HG03039 (cell line): ENCODE results near the gene OR4C11.

Source experiments
- ATAC-seq: cut with Tn5 transposase; IDR thresholded peaks from one replicate; pipeline ENCODE4 v1.9.1; 2021; ENCODE audit warnings: mild to moderate bottlenecking, moderate library complexity; ENCODE audit not compliant: unreplicated experiment

OR4C11 gene, protein sequence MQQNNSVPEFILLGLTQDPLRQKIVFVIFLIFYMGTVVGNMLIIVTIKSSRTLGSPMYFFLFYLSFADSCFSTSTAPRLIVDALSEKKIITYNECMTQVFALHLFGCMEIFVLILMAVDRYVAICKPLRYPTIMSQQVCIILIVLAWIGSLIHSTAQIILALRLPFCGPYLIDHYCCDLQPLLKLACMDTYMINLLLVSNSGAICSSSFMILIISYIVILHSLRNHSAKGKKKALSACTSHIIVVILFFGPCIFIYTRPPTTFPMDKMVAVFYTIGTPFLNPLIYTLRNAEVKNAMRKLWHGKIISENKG

DNA sequence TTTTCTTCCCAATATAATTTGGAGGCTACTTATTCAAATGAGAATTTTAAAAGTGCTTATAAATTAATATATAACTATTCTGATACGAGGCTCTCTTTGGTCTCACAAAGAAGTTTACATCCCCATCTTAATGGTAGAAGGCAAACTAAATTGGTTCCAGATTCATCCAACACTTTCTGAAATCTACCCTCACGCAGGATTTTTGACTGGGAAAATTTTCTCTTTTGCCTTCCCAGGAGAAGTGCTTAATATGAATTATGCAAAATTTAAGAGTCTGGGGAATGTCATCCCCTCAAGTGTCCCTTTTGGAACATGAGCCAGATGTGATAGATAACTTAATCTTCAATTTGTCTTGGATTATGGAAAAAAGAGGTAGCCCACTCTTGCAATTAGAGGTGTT is at the start of gene OR4C11:
OR4C11 (minus strand) TSS at position 101 of the 400 bp plus-strand sequence. CDS start 3,272 bp downstream, outside the sequence.
- ATAC-seq = no peak

DNA sequence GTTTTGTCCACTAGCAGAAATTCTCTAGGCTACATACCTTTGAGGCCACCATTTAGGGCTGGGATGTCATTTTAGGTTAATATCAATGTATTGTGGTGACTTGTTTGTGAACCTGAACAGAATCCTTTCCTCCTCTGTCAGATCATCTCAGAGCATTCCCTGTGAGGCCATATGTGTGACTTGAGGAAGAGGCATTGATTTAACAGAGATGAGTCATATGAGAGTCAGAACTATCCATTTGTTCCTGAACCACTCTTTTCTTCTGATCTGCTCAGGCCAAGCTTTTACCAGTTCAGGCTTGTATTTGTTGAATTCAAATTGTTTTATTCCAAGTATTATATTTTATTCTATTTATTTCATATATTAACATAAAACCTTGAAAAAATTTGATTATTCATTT is 47.7 kb upstream of the OR4C11 start:
- ATAC-seq = no peak

DNA sequence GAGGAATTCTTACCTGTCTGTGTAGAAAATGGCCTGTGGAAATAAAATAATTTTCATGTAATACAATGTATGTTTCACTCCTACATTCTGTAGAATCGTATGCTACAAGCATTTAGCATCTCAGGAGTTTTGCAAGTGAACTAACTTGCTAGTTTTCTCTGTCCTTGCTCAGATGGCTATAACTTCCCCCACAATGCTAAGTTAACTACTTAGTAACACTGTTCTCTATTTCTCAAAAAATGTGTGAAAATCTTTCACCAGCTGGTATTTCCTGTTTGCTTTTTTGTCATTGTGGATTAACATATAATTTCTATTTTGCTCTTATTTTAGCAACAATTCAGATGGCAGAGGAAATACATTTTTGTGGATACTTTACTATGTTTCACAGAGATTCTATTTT is 45.1 kb upstream of the OR4C11 start:
- no peak for ATAC-seq

DNA sequence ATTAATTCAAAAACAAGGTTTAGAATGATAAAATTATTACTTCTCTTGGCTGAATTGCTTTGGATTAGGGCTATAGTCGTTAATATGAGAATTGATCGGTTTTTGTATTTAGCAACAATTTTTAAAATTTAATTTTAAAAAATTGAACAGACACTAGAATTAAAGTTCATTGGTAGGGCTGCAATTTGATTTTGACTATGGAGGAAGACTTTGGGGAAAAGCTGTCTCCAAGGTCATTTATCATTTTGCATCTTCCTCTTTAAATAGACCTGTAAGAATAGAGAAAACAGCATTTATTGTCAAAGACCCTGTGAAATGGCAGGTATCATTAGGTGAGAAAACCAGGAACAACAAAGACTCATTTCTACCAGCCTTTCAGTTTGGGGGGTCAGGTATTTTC is 40.6 kb upstream of the OR4C11 start, which contains the start of gene OR4S2:
OR4S2 (plus strand) TSS at position 301 of the 400 bp plus-strand sequence. CDS start 2,577 bp downstream, outside the sequence.
- ATAC-seq = no peak

DNA sequence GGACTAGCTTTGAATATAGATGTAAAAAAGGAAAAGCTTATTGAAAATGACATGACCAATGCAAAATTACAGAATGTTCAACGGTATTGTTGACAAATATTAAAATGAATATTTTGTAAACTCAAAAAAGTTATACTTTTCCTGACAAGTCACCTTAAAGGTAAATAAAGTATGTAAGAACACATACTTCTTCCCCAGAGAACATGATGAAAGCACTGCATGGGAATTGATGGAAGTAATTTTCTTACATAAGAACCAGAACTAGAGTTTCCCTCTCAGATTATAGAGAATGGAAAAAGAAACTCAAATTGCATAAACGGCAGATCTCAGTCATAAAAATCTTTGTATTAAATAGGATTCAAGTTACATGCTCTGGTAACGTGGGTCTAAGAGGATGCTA is 27.4 kb upstream of the OR4C11 start, which contains the start of gene OR4P4:
OR4P4 (plus strand) TSS at position 301 of the 400 bp plus-strand sequence.
- ATAC-seq = no peak

DNA sequence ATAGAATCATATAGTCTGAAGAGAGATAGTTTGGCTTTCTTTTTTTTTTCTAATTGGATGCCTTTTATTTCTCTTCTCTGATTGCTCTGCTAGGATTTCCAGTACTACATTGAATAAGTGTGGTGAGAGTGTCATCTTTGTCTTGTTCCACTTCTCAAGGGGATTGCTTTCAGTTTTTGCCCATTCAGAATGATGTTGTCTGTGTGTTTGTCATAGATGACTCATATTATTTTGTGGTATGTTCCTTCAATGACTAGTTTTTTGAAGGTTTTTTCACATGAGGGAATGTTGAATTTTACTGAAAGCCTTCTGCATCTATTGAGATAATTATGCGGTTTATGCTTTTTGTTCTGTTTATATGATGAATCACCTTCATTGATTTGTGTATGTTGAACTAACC is 17.1 kb upstream of the OR4C11 start:
- ATAC-seq = no peak

DNA sequence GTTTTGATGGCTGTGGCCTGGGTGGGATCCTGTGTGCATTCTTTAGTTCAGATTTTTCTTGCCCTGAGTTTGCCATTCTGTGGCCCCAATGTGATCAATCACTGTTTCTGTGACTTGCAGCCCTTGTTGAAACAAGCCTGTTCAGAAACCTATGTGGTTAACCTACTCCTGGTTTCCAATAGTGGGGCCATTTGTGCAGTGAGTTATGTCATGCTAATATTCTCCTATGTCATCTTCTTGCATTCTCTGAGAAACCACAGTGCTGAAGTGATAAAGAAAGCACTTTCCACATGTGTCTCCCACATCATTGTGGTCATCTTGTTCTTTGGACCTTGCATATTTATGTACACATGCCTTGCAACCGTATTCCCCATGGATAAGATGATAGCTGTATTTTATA is 34.9 kb downstream of the OR4C11 start:
- ATAC-seq = no peak

DNA sequence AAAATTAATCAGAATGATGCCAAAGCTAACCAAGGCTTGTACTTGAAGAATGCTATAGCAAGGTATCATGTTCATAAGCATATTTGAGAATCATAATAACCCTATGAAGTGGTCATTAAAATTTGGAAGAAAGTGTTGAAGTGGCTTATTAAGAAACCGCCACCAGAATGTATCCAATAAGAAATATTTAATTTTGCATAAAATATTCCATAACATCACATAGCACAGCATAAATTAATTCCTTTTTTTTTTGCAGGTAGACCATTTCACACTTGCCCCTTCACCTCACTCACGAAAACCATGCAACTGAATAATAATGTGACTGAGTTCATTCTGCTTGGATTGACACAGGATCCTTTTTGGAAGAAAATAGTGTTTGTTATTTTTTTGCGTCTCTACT is 35.6 kb downstream of the OR4C11 start, which contains the start of gene OR4C16:
OR4C16 (plus strand) TSS at position 301 of the 400 bp plus-strand sequence; CDS start at position 301, 0 bp downstream.
- no peak for ATAC-seq

DNA sequence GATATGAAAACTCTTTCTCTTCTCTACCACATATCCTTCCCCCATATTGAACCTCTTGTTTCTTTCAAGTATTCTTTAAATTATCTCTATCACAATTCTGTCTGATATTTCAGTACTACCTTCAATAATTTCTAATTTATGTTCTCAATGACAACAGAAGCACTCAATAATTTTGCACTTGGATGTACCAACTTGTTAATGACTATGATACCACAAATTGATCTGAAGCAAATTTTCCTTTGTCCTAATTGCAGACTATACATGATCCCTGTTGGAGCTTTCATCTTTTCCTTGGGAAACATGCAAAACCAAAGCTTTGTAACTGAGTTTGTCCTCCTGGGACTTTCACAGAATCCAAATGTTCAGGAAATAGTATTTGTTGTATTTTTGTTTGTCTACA is 53.3 kb downstream of the OR4C11 start, which contains the start of gene OR4C15:
OR4C15 (plus strand) TSS at position 301 of the 400 bp plus-strand sequence; CDS start at position 301, 0 bp downstream.
- no peak for ATAC-seq
